HCT116 (cell line): ENCODE measurements around the gene LRBA. TPM values are rescaled to one million over a fixed set of nuclear protein-coding genes. Genes with fewer than 3 reads are reported as not detected.

Source experiments
- ATAC-seq: fragments of 200-7000 bp; cut with Tn5 transposase; 2 replicates; pipeline ENCODE4 v1.9.1; 2020; ENCODE audit warnings: mild to moderate bottlenecking, moderate library complexity
- BruUV-seq: library from RNA; stranded (reverse); fragments of 400-500 nt; replicated peaks from 2 replicates; lab custom pipeline; 2021; lab: Mats Ljungman, UMichigan
- CTCF ChIA-PET: fragments of 300-600 bp; sonication (Branson Sonifier 250); formaldehyde crosslinking; loops from one replicate; lab custom pipeline; 2021; ENCODE audit warnings: antibody characterized with exemption; lab: Charles Lee
- POLR2A ChIA-PET: fragments of 300-600, 350-600 bp; sonication (Branson Sonifier 250); formaldehyde crosslinking; loops from one replicate; lab custom pipeline; 2021; ENCODE audit warnings: antibody characterized with exemption; lab: Charles Lee
- RAD21 ChIA-PET, 2 experiments: fragments of 300-600 bp; sonication (Branson Sonifier 250); formaldehyde crosslinking; loops; one replicate each; lab custom pipeline; 2023; ENCODE audit warnings: low total read pairs in 2 of 2; ENCODE audit not compliant: uncharacterized antibody in 2 of 2, unreplicated experiment in 2 of 2, low non-redundant PET in 1 of 2; lab: Charles Lee
- DNase-seq: peaks from one replicate; pipeline ENCODE4 v3.0.0-alpha.2; 2010; ENCODE audit warnings: low read depth, low spot score
- H2AFZ ChIP-seq: fragments of 200-600 bp; shearing (Covaris generic), sonication (generic); 2 replicates; pipeline ENCODE4 v1.6.1; 2017; ENCODE audit warnings: low read depth, mixed run types, mixed read lengths, antibody characterized with exemption, low read length; ENCODE audit not compliant: poor library complexity, severe bottlenecking
- H3K27ac ChIP-seq: 2 replicates; pipeline ENCODE4 v1.5.1; 2012; ENCODE audit warnings: low read depth, low read length
- H3K27me3 ChIP-seq: fragments of 200-600 bp; sonication (generic); 2 replicates; pipeline ENCODE4 v1.6.1; 2016; ENCODE audit warnings: mixed run types, low read length, mixed read lengths; ENCODE audit not compliant: insufficient read depth
- H3K36me3 ChIP-seq, 2 experiments: fragments of 200-500 bp in 1 of 2; fragments of 200-600 bp in 1 of 2; sonication (Bioruptor generic) in 1 of 2; sonication (generic) in 1 of 2; 2 replicates each; pipeline versions ENCODE4 v1.5.1 to v1.6.1; 2014 to 2016; ENCODE audit warnings: low read length in 2 of 2, inconsistent platforms in 1 of 2, mixed read lengths in 1 of 2, mixed run types in 1 of 2; ENCODE audit not compliant: insufficient read depth in 2 of 2, control insufficient read depth in 1 of 2
- H3K4me1 ChIP-seq, 2 experiments: fragments of 200-600 bp in 1 of 2; sonication (generic) in 1 of 2; 2 replicates each; pipeline versions ENCODE4 v1.5.1 to v1.6.1; 2012 to 2017; ENCODE audit warnings: low read length in 2 of 2, inconsistent platforms in 1 of 2, mild to moderate bottlenecking in 1 of 2, mixed read lengths in 1 of 2, mixed run types in 1 of 2, moderate library complexity in 1 of 2; ENCODE audit not compliant: insufficient read depth in 2 of 2, control insufficient read depth in 1 of 2
- H3K4me2 ChIP-seq: fragments of 200-600 bp; sonication (generic); 2 replicates; pipeline ENCODE4 v1.6.1; 2017; ENCODE audit warnings: mixed run types, low read length, mixed read lengths
- H3K4me3 ChIP-seq, 2 experiments: fragments of 200-600 bp in 1 of 2; sonication (generic) in 1 of 2; replicated peaks in 1 of 2; 2 replicates each; pipeline ENCODE4 v1.5.1; 2011 to 2016; ENCODE audit warnings: low read length in 2 of 2, control low read depth in 1 of 2, low read depth in 1 of 2, mild to moderate bottlenecking in 1 of 2, mixed read lengths in 1 of 2, mixed run types in 1 of 2
- H3K79me2 ChIP-seq: fragments of 200-600 bp; sonication (generic); 2 replicates; pipeline ENCODE4 v1.6.1; 2017; ENCODE audit warnings: mild to moderate bottlenecking, mixed run types, low read length, moderate library complexity, mixed read lengths; ENCODE audit not compliant: insufficient read depth
- H3K9ac ChIP-seq: fragments of 200-600 bp; sonication (generic); 2 replicates; pipeline ENCODE4 v1.6.1; 2016; ENCODE audit warnings: low read length, mixed read lengths
- H3K9me2 ChIP-seq: fragments of 200-600 bp; sonication (generic), shearing (Covaris generic); 2 replicates; pipeline ENCODE4 v1.6.1; 2017; ENCODE audit warnings: mixed run types, mild to moderate bottlenecking, moderate library complexity; ENCODE audit not compliant: insufficient read depth
- H3K9me3 ChIP-seq, 2 experiments: fragments of 200-500 bp in 1 of 2; fragments of 200-600 bp in 1 of 2; sonication (Bioruptor generic) in 1 of 2; sonication (generic) in 1 of 2; 2 replicates each; pipeline ENCODE4 v1.6.1; 2014 to 2017; ENCODE audit warnings: low read length in 2 of 2, mixed read lengths in 2 of 2, inconsistent platforms in 1 of 2, low read depth in 1 of 2, mild to moderate bottlenecking in 1 of 2, mixed run types in 1 of 2, moderate library complexity in 1 of 2; ENCODE audit not compliant: control insufficient read depth in 1 of 2, insufficient read depth in 1 of 2
- H4K20me1 ChIP-seq: fragments of 200-600 bp; sonication (generic), shearing (Covaris generic); 2 replicates; pipeline ENCODE4 v1.6.1; 2017; ENCODE audit warnings: mixed run types, mild to moderate bottlenecking, moderate library complexity; ENCODE audit not compliant: insufficient read depth
- CBX3 ChIP-seq: IDR thresholded peaks from 2 replicates; pipeline ENCODE4 v1.6.1; 2012; ENCODE audit warnings: low read depth
- CEBPB ChIP-seq: IDR thresholded peaks from 2 replicates; pipeline ENCODE4 v1.6.1; 2012; ENCODE audit warnings: low read depth
- CTCF ChIP-seq, 3 experiments: fragments of 200-600 bp in 1 of 3; sonication (generic) in 1 of 3; IDR thresholded peaks in 2 of 3; conservative IDR thresholded peaks in 1 of 3; 2 replicates each; pipeline ENCODE4 v1.5.1; 2012 to 2017; ENCODE audit warnings: low read depth in 2 of 3, low read length in 2 of 3, antibody characterized with exemption in 1 of 3, borderline replicate concordance in 1 of 3, control low read depth in 1 of 3, mild to moderate bottlenecking in 1 of 3, mixed read lengths in 1 of 3, mixed run types in 1 of 3, moderate library complexity in 1 of 3; ENCODE audit not compliant: insufficient read depth in 1 of 3
- FOSL1 ChIP-seq: IDR thresholded peaks from 2 replicates; pipeline ENCODE4 v1.6.1; 2012; ENCODE audit warnings: low read depth
- JUND ChIP-seq: IDR thresholded peaks from 2 replicates; pipeline ENCODE4 v1.6.1; 2012
- RAD21 ChIP-seq: IDR thresholded peaks from 2 replicates; pipeline ENCODE4 v1.6.1; 2012; ENCODE audit warnings: low read depth, mild to moderate bottlenecking
- REST ChIP-seq: IDR thresholded peaks from 2 replicates; pipeline ENCODE4 v1.6.1; 2012; ENCODE audit warnings: low read depth
- SP1 ChIP-seq: IDR thresholded peaks from 2 replicates; pipeline ENCODE4 v1.6.1; 2012; ENCODE audit warnings: low read depth
- intact Hi-C: fragments of 100-400 bp; cut with micrococcal nuclease; formaldehyde crosslinking; loops from 2 replicates; pipeline ENCODE4 v1.10.0; 2022
- total RNA-seq: library from RNA; stranded (reverse); gene quantifications from one replicate; pipeline ENCODE4 v1.2.1, GENCODE V29; 2021; ENCODE audit not compliant: unreplicated experiment

The LRBA gene
- total RNA-seq, 1 experiment from 2014 or later = 79.8 TPM

GRCh38 chr4:150821641-150822040, 193.4 kb downstream of the LRBA start:
- CTCF ChIA-PET = no interaction called here
- DNase-seq = no peak
- Histone ChIP-seq H3K27me3 (no peaks in the 10 kb centered on the region), H3K9me3 (no peaks in the 10 kb centered on the region), H3K4me1 (no peaks in the 10 kb centered on the region), H2AFZ (no peak overlapping the region), H3K79me2 (no peaks in the 10 kb centered on the region), H4K20me1 (no peaks in the 10 kb centered on the region), H3K27ac (no peak overlapping the region), H3K9me2 (no peaks in the 10 kb centered on the region), H3K4me2 (no peak overlapping the region), H3K9ac (no peak overlapping the region), H3K4me3 (no peak overlapping the region), H3K36me3 (0 out of 4 replicates have a peak, but pooled peaks cover 0 to 4% of the 10 kb centered on the region in 2 experiments)
- intact Hi-C loops = no loop called here
- no TSS peak for BruUV-seq
- POLR2A ChIA-PET = no interaction called here
- ATAC-seq = no peak
- RAD21 ChIA-PET = no interaction called here
- TF ChIP-seq CBX3 (no peak), RAD21 (no peak), REST (no peak), JUND (no peak), FOSL1 (no peak), CEBPB (no peak), SP1 (no peak), CTCF (IDR thresholded peaks at IDR 0.05 in 2 of 3, conservative IDR thresholded peaks at IDR 0.05 in 1 of 3; ENCODE audit: borderline replicate concordance in 1 of 3, insufficient read depth in 1 of 3, low read depth in 2 of 3, low read length in 2 of 3) (no peak)
- TF ChIP-seq, all 23 proteins: peak for 0
